H1 (cell line): ENCODE data around the gene FANK1. TPM values are rescaled to one million over a fixed set of nuclear protein-coding genes. Genes with fewer than 3 reads are reported as not detected.

ENCODE experiments used
- BCL11A ChIP-seq, 2 experiments: IDR thresholded peaks; one replicate each; pipeline ENCODE4 v1.6.1; 2011; ENCODE audit warnings: low read depth in 2 of 2, low read length in 2 of 2, mild to moderate bottlenecking in 2 of 2
- CHD2 ChIP-seq: IDR thresholded peaks from 2 replicates; pipeline ENCODE4 v1.6.1; 2012; ENCODE audit warnings: low read length, improper control_type of control experiment
- CREB1 ChIP-seq: IDR thresholded peaks from 2 replicates; pipeline ENCODE4 v1.6.1; 2012; ENCODE audit warnings: inconsistent platforms
- EGR1 ChIP-seq: IDR thresholded peaks from 2 replicates; pipeline ENCODE4 v1.6.1; 2011; ENCODE audit warnings: low read depth, low read length, borderline replicate concordance
- FOSL1 ChIP-seq: IDR thresholded peaks from 2 replicates; pipeline ENCODE4 v1.6.1; 2011; ENCODE audit warnings: mild to moderate bottlenecking, low read depth, low read length, moderate library complexity; ENCODE audit not compliant: insufficient read depth
- RXRA ChIP-seq: IDR thresholded peaks from 2 replicates; pipeline ENCODE4 v1.6.1; 2011; ENCODE audit warnings: low read depth, mild to moderate bottlenecking, low read length, moderate library complexity; ENCODE audit not compliant: insufficient read depth
- SP4 ChIP-seq: IDR thresholded peaks from 2 replicates; pipeline ENCODE4 v1.6.1; 2012; ENCODE audit warnings: low read length, inconsistent platforms
- polyA plus RNA-seq, 7 experiments: library from polyadenylated mRNA; depleted of rRNA in 3 of 7; stranded (reverse) in 5 of 7; unstranded in 2 of 7; fragments of >200 nt in 5 of 7; fragments of 200-250 nt in 2 of 7; gene quantifications; 1 replicate in 5 of 7; 2 replicates in 1 of 7; 4 replicates in 1 of 7; pipeline versions ENCODE4 v1.2.1 to v1.2.3, GENCODE V29; 2011 to 2013; ENCODE audit warnings: missing spikeins in 2 of 7, mixed read lengths in 2 of 7
- total RNA-seq: library from RNA; stranded (reverse); fragmentation: NEBNext Ultra II Directional; extraction: Animal tissue kit (Norgen Biotek cat#: 25700); gene quantifications from 2 replicates; pipeline ENCODE4 v1.2.1, GENCODE V29; 2021

The FANK1 gene
- total and polyA plus RNA-seq, 2 of the 8 experiments (the other 6 are each of a cell fraction or from before 2014, with no cell fraction given), result 1.2 TPM; not detected in 1

DNA sequence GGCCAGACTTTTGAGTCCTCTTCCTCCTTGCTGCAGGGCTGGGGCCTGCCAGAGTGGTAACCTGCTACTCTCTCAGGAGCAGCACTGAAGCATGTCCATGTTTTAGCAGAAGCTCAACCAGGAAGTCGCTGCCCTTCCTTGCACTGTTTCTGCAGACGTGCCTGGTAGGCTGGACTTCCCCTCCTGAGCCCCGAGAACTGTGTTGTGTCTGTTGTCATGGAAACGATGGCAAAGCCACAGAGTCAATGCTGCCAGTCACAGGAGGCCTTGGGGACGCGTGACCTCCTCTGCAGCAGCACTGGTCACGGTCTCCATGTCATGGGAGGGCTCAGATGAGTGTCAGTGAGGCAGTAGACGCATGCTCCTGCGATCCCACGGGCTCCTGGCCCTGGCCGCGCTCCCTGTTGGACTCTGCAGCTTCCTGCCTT lies 145.5 kb downstream of the FANK1 start (continued):
- TF ChIP-seq CHD2 (no peak), CREB1 (no peak), EGR1 (no peak), FOSL1 (no peak), SP4 (no peak), RXRA (no peak), BCL11A (IDR thresholded peaks at IDR 0.05; ENCODE audit: low read depth in 2 of 2, low read length in 2 of 2) (no peak)
